H1 (cell line): ENCODE results near the gene NUDT6.

Source experiments
- CHD1 ChIP-seq: IDR thresholded peaks from 2 replicates; pipeline ENCODE4 v1.6.1; 2012; ENCODE audit warnings: low read depth, low read length, improper control_type of control experiment
- CREB1 ChIP-seq: IDR thresholded peaks from 2 replicates; pipeline ENCODE4 v1.6.1; 2012; ENCODE audit warnings: inconsistent platforms
- JUN ChIP-seq: IDR thresholded peaks from 2 replicates; pipeline ENCODE4 v1.6.1; 2011; ENCODE audit warnings: low read depth, mild to moderate bottlenecking, improper control_type of control experiment, low read length
- JUND ChIP-seq: IDR thresholded peaks from 2 replicates; pipeline ENCODE4 v1.6.1; 2011; ENCODE audit warnings: mild to moderate bottlenecking, improper control_type of control experiment, low read length
- KDM1A ChIP-seq: fragments of 200-600, 300-600 bp; sonication (generic); IDR thresholded peaks from 2 replicates; pipeline ENCODE4 v1.7.1; 2016; ENCODE audit warnings: mild to moderate bottlenecking, low read length, borderline replicate concordance
- POLR2A ChIP-seq, 2 experiments: IDR thresholded peaks; 1 replicate in 1 of 2; 2 replicates in 1 of 2; pipeline ENCODE4 v1.6.1; 2011; ENCODE audit warnings: low read depth in 2 of 2, low read length in 2 of 2, mild to moderate bottlenecking in 2 of 2; ENCODE audit errors: control extremely low read depth in 1 of 2
- SIN3A ChIP-seq, 2 experiments: IDR thresholded peaks in 1 of 2; conservative IDR thresholded peaks in 1 of 2; 2 replicates each; pipeline ENCODE4 v1.6.1; 2011 to 2012; ENCODE audit warnings: low read length in 2 of 2, improper control_type of control experiment in 1 of 2, low read depth in 1 of 2, mild to moderate bottlenecking in 1 of 2
- USF2 ChIP-seq: IDR thresholded peaks from 2 replicates; pipeline ENCODE4 v1.6.1; 2011; ENCODE audit warnings: low read length, improper control_type of control experiment
- TF ChIP-seq, protein P1 (sequence below), 3 experiments: IDR thresholded peaks; 1 replicate in 2 of 3; 2 replicates in 1 of 3; pipeline versions ENCODE4 v1.5.1 to v1.6.1; 2011; ENCODE audit warnings: low read length in 3 of 3, mild to moderate bottlenecking in 3 of 3, inconsistent platforms in 2 of 3, low read depth in 1 of 3, moderate library complexity in 1 of 3; ENCODE audit not compliant: insufficient read depth in 1 of 3; ENCODE audit errors: control extremely low read depth in 1 of 3
- TF ChIP-seq, protein P2 (sequence below): IDR thresholded peaks from 2 replicates; pipeline ENCODE4 v1.6.1; 2012; ENCODE audit warnings: inconsistent platforms

DNA sequence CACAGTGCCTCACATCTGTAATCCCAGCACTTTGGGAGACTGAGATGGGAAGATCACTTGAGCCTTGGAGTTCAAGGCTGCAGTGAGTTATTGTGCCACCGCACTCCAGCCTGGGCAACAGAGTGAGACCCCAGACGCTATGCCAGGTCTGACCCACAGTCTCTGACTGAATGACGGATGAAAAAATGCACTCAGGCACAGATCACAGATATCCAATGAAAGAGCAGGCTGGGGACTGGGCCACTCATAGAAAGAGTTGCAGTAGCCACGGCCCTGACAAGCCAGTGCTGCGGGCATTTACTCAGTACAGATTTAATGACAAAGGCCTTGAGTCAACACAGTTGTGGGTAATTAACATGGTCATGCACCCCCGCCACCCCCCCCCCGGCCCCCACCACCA, 22.7 kb downstream of the NUDT6 start:
- TF ChIP-seq, protein P1, sequence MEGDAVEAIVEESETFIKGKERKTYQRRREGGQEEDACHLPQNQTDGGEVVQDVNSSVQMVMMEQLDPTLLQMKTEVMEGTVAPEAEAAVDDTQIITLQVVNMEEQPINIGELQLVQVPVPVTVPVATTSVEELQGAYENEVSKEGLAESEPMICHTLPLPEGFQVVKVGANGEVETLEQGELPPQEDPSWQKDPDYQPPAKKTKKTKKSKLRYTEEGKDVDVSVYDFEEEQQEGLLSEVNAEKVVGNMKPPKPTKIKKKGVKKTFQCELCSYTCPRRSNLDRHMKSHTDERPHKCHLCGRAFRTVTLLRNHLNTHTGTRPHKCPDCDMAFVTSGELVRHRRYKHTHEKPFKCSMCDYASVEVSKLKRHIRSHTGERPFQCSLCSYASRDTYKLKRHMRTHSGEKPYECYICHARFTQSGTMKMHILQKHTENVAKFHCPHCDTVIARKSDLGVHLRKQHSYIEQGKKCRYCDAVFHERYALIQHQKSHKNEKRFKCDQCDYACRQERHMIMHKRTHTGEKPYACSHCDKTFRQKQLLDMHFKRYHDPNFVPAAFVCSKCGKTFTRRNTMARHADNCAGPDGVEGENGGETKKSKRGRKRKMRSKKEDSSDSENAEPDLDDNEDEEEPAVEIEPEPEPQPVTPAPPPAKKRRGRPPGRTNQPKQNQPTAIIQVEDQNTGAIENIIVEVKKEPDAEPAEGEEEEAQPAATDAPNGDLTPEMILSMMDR (IDR thresholded peaks at IDR 0.05; ENCODE audit: control extremely low read depth in 1 of 3, insufficient read depth in 1 of 3, low read depth in 1 of 3, low read length in 3 of 3): no peak
- TF ChIP-seq POLR2A (IDR thresholded peaks at IDR 0.05; ENCODE audit: control extremely low read depth in 1 of 2, low read depth in 2 of 2, low read length in 2 of 2) (peak; percentile 46 to 70), CHD1 (no peak), JUN (no peak), KDM1A (peak; percentile 81; the same call in 1 of the 2 replicates), CREB1 (no peak), JUND (no peak), SIN3A (conservative IDR thresholded peaks at IDR 0.05 in 1 of 2, IDR thresholded peaks at IDR 0.05 in 1 of 2; ENCODE audit: low read depth in 1 of 2, low read length in 2 of 2) (no peak), USF2 (no peak)
- TF ChIP-seq, protein P2, sequence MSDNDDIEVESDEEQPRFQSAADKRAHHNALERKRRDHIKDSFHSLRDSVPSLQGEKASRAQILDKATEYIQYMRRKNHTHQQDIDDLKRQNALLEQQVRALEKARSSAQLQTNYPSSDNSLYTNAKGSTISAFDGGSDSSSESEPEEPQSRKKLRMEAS: no peak
